HEK293 (cell line): ENCODE results near the gene TTLL5.

Experiments used
- CTCF ChIA-PET: fragments of 350-600 bp; formaldehyde crosslinking; extraction: SDS; loops from one replicate; lab custom pipeline; 2021; ENCODE audit warnings: antibody characterized with exemption; lab: Yijun Ruan, JAX
- POLR2A ChIA-PET: fragments of 300-600 bp; formaldehyde crosslinking; extraction: SDS; loops from one replicate; lab custom pipeline; 2020; ENCODE audit warnings: antibody characterized with exemption, inconsistent platforms; lab: Yijun Ruan, JAX
- H3K27ac ChIP-seq: fragments of 200-500 bp; sonication (Bioruptor generic); 2 replicates; pipeline ENCODE4 v1.5.1; 2014; ENCODE audit warnings: low read depth, low read length, control low read depth, inconsistent platforms; ENCODE audit errors: extremely low read depth
- H3K36me3 ChIP-seq, 2 experiments: fragments of 200-500 bp in 1 of 2; sonication (Bioruptor generic) in 1 of 2; 1 replicate in 1 of 2; 2 replicates in 1 of 2; pipeline ENCODE4 v1.5.1; 2014 to 2017; ENCODE audit warnings: inconsistent platforms in 2 of 2, low read length in 2 of 2; ENCODE audit not compliant: control insufficient read depth in 2 of 2, insufficient read depth in 1 of 2
- H3K4me1 ChIP-seq: fragments of 200-500 bp; sonication (Bioruptor generic); 2 replicates; pipeline ENCODE4 v1.5.1; 2014; ENCODE audit warnings: mild to moderate bottlenecking, low read length, inconsistent platforms; ENCODE audit not compliant: control insufficient read depth, insufficient read depth
- H3K4me3 ChIP-seq: 2 replicates; pipeline ENCODE4 v1.5.1; 2011; ENCODE audit warnings: low read depth, mild to moderate bottlenecking, control low read depth, low read length, moderate library complexity
- H3K9me3 ChIP-seq: fragments of 200-500 bp; sonication (Bioruptor generic); 2 replicates; pipeline ENCODE4 v1.5.1; 2014; ENCODE audit warnings: low read depth, low read length, inconsistent platforms; ENCODE audit not compliant: control insufficient read depth, insufficient read depth
- HOXC10 ChIP-seq: sonication (generic); formaldehyde crosslinking; IDR thresholded peaks from 2 replicates; pipeline ENCODE4 v1.8.1; 2023; ENCODE audit warnings: mild to moderate bottlenecking, missing genetic modification reagents
- INSM2 ChIP-seq: fragments of 450-650 bp; formaldehyde crosslinking; IDR thresholded peaks from 2 replicates; pipeline ENCODE4 v1.5.1; 2016; ENCODE audit warnings: missing biosample characterization, missing genetic modification characterization
- YY1 ChIP-seq: fragments of 450-650 bp; formaldehyde crosslinking; IDR thresholded peaks from 2 replicates; pipeline ENCODE4 v1.5.1; 2018; ENCODE audit warnings: missing biosample characterization, missing genetic modification characterization
- ZBTB10 ChIP-seq: fragments of 450-650 bp; formaldehyde crosslinking; IDR thresholded peaks from 2 replicates; pipeline ENCODE4 v1.5.1; 2016; ENCODE audit warnings: missing biosample characterization, missing genetic modification characterization
- ZBTB8A ChIP-seq: fragments of 450-650 bp; formaldehyde crosslinking; IDR thresholded peaks from 2 replicates; pipeline ENCODE4 v1.5.1; 2016; ENCODE audit warnings: missing biosample characterization, missing genetic modification characterization
- ZNF433 ChIP-seq: fragments of 450-650 bp; formaldehyde crosslinking; IDR thresholded peaks from 2 replicates; pipeline ENCODE4 v1.5.1; 2016; ENCODE audit warnings: missing biosample characterization, missing genetic modification characterization, low read depth
- ZNF449 ChIP-seq: fragments of 450-650 bp; formaldehyde crosslinking; IDR thresholded peaks from 2 replicates; pipeline ENCODE4 v1.5.1; 2017; ENCODE audit warnings: missing biosample characterization, mild to moderate bottlenecking, missing genetic modification characterization, moderate library complexity
- ZNF585B ChIP-seq: fragments of 450-650 bp; formaldehyde crosslinking; IDR thresholded peaks from 2 replicates; pipeline ENCODE4 v1.5.1; 2016; ENCODE audit warnings: missing biosample characterization, missing genetic modification characterization
- ZNF629 ChIP-seq: fragments of 450-650 bp; formaldehyde crosslinking; IDR thresholded peaks from 2 replicates; pipeline ENCODE4 v1.5.1; 2017; ENCODE audit warnings: missing biosample characterization, missing genetic modification characterization
- ZNF670 ChIP-seq: fragments of 450-650 bp; formaldehyde crosslinking; IDR thresholded peaks from 2 replicates; pipeline ENCODE4 v1.5.1; 2016; ENCODE audit warnings: missing biosample characterization, missing genetic modification characterization, low read depth
- ZNF747 ChIP-seq: fragments of 450-650 bp; formaldehyde crosslinking; IDR thresholded peaks from 2 replicates; pipeline ENCODE4 v1.5.1; 2016; ENCODE audit warnings: missing biosample characterization, missing genetic modification characterization
- ZNF776 ChIP-seq: fragments of 450-650 bp; formaldehyde crosslinking; IDR thresholded peaks from 2 replicates; pipeline ENCODE4 v1.5.0; 2017; ENCODE audit warnings: missing biosample characterization, missing genetic modification characterization, borderline replicate concordance
- TF ChIP-seq, protein P1 (sequence below): fragments of 450-650 bp; formaldehyde crosslinking; IDR thresholded peaks from 2 replicates; pipeline ENCODE4 v1.5.1; 2016; ENCODE audit warnings: missing biosample characterization, missing genetic modification characterization
- TF ChIP-seq, protein P2 (sequence below): fragments of 450-650 bp; formaldehyde crosslinking; IDR thresholded peaks from 2 replicates; pipeline ENCODE4 v1.5.1; 2016; ENCODE audit warnings: missing biosample characterization, missing genetic modification characterization, low read depth
- TF ChIP-seq, protein P3 (sequence below): fragments of 450-650 bp; formaldehyde crosslinking; IDR thresholded peaks from 2 replicates; pipeline ENCODE4 v1.5.1; 2017; ENCODE audit warnings: missing biosample characterization, missing genetic modification characterization

TTLL5 gene

DNA sequence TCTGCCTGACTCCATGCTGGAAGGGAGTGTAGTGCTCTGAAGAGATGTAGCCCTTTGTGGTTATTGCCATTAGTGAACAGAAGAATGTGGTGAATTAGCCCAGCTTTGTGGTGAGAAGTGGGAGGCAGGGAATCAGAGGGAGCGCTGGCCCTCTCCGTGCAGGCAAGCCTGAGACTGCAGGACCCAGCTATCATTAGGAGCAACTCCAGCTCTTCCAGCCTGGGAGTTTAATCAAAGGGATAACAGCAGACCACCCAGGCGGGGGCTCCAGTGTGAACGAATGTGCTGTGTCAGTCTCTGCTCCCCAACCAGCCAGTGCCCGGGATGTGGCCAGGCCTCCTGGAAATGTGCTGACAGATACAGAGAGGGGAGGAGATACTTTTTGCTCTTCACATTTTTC, 142.7 kb downstream of the TTLL5 start:
- POLR2A ChIA-PET = no interaction called here
- Histone ChIP-seq H3K27ac (no peak overlapping the region), H3K4me3 (no peak overlapping the region), H3K36me3 (peaks cover 0 to 14% of the 10 kb centered on the region in 2 experiments; a peak in 2 of 3 replicates), H3K9me3 (no peaks in the 10 kb centered on the region), H3K4me1 (no peaks in the 10 kb centered on the region)
- CTCF ChIA-PET = interaction anchor here (1.0 to 1.3 kb wide), 3 partner anchors 92 to 175 kb away, joined by 4 read pairs; no protein-coding TSS in a partner anchor
- TF ChIP-seq, protein P1, sequence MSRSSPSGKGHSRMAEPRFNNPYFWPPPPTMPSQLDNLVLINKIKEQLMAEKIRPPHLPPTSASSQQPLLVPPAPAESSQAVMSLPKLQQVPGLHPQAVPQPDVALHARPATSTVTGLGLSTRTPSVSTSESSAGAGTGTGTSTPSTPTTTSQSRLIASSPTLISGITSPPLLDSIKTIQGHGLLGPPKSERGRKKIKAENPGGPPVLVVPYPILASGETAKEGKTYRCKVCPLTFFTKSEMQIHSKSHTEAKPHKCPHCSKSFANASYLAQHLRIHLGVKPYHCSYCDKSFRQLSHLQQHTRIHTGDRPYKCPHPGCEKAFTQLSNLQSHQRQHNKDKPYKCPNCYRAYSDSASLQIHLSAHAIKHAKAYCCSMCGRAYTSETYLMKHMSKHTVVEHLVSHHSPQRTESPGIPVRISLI = no peak
- TF ChIP-seq, protein P2, sequence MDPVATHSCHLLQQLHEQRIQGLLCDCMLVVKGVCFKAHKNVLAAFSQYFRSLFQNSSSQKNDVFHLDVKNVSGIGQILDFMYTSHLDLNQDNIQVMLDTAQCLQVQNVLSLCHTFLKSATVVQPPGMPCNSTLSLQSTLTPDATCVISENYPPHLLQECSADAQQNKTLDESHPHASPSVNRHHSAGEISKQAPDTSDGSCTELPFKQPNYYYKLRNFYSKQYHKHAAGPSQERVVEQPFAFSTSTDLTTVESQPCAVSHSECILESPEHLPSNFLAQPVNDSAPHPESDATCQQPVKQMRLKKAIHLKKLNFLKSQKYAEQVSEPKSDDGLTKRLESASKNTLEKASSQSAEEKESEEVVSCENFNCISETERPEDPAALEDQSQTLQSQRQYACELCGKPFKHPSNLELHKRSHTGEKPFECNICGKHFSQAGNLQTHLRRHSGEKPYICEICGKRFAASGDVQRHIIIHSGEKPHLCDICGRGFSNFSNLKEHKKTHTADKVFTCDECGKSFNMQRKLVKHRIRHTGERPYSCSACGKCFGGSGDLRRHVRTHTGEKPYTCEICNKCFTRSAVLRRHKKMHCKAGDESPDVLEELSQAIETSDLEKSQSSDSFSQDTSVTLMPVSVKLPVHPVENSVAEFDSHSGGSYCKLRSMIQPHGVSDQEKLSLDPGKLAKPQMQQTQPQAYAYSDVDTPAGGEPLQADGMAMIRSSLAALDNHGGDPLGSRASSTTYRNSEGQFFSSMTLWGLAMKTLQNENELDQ (tag by site-specific recombination) = no peak
- TF ChIP-seq, protein P3, sequence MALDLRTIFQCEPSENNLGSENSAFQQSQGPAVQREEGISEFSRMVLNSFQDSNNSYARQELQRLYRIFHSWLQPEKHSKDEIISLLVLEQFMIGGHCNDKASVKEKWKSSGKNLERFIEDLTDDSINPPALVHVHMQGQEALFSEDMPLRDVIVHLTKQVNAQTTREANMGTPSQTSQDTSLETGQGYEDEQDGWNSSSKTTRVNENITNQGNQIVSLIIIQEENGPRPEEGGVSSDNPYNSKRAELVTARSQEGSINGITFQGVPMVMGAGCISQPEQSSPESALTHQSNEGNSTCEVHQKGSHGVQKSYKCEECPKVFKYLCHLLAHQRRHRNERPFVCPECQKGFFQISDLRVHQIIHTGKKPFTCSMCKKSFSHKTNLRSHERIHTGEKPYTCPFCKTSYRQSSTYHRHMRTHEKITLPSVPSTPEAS (tag by site-specific recombination) = no peak
- TF ChIP-seq ZNF585B = no peak
- no peak for TF ChIP-seq ZBTB8A (tag by site-specific recombination)
- TF ChIP-seq YY1 (tag by site-specific recombination) = no peak
- no peak for TF ChIP-seq ZNF449 (tag by site-specific recombination)
- no peak for TF ChIP-seq INSM2
- TF ChIP-seq ZNF776 (tag by site-specific recombination) = no peak
- TF ChIP-seq ZBTB10 (tag by site-specific recombination) = no peak

DNA sequence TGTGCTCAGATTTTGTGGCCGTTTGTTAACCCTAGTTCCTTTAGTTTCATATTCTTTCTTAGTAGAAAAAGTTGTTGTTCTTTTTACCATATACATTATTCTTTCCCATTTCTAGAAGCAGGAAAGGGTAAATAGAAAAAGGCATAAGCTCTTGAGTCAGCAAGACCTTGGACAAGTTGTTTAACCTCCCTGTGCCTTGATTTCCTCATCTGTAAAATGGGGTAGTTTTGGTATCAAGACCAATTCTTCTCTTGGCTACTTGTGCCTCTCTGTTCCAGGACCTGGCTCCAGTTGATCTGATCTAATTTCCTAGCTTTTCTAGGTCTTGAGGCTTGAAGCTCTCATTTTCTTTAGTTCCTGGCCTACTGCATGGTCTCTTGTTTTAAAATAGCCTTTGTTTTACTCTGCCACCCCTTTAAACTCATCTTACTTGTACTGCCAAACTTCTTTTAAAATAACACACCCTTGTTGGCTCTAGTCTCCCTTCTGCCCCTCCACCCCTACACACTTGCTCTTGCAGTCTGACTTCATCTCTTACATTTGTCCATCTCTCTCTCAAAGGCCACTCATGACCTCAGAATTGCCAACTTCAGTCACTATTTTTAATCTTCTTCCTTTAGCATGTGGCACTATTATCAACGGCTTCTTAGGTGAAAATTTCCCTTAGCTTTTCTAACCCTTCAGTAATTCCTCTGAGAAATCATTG, 143.7 kb downstream of the TTLL5 start:
- Histone ChIP-seq H3K9me3 (no peaks in the 10 kb centered on the region), H3K36me3 (peaks cover 0 to 14% of the 10 kb centered on the region in 2 experiments; a peak in 2 of 3 replicates), H3K4me1 (no peaks in the 10 kb centered on the region), H3K4me3 (no peak overlapping the region), H3K27ac (no peak overlapping the region)
- POLR2A ChIA-PET = no interaction called here
- CTCF ChIA-PET = interaction anchor here (0.9 to 1.0 kb wide), 2 partner anchors 93 to 174 kb away, joined by 3 to 4 read pairs; no protein-coding TSS in a partner anchor
- no peak for TF ChIP-seq ZNF629 (tag by site-specific recombination)
- no peak for TF ChIP-seq ZNF747 (tag by site-specific recombination)
- TF ChIP-seq ZNF670 = no peak
- no peak for TF ChIP-seq HOXC10 (CRISPR knock-in tag)
- no peak for TF ChIP-seq ZNF433 (tag by site-specific recombination)
